GM23338 (cell line): Measurements from ENCODE around the gene EP400.

ENCODE experiments used
- CREB1 ChIP-seq: fragments of 250-450 bp; sonication (Bioruptor Pico); IDR thresholded peaks from 2 replicates; pipeline ENCODE4 v1.5.0; 2020; ENCODE audit warnings: low read depth, mild to moderate bottlenecking, moderate library complexity
- CTCF ChIP-seq, 2 experiments: fragments of 200-600 bp in 1 of 2; sonication (generic) in 1 of 2; conservative IDR thresholded peaks; 2 replicates each; pipeline versions ENCODE4 v1.5.1 to v1.6.1; 2016 to 2017; ENCODE audit warnings: antibody characterized with exemption in 2 of 2, low read depth in 2 of 2, mild to moderate bottlenecking in 2 of 2, moderate library complexity in 1 of 2
- EZH2 ChIP-seq: fragments of 200-600 bp; sonication (generic); IDR thresholded peaks from one replicate; pipeline ENCODE4 v1.8.0; 2017; ENCODE audit warnings: antibody characterized with exemption, mild to moderate bottlenecking, low read depth; ENCODE audit not compliant: unreplicated experiment
- EZH2phosphoT487 ChIP-seq: fragments of 200-600 bp; sonication (generic); IDR thresholded peaks from one replicate; pipeline ENCODE4 v1.8.1; 2018; ENCODE audit warnings: antibody characterized with exemption; ENCODE audit not compliant: unreplicated experiment
- JUNB ChIP-seq: IDR thresholded peaks from one replicate; pipeline ENCODE4 v1.6.1; 2016; ENCODE audit warnings: antibody characterized with exemption; ENCODE audit not compliant: unreplicated experiment
- NANOG ChIP-seq: IDR thresholded peaks from 2 replicates; pipeline ENCODE4 v1.6.1; 2016; ENCODE audit warnings: antibody characterized with exemption, borderline replicate concordance
- POLR2AphosphoS5 ChIP-seq: IDR thresholded peaks from 2 replicates; pipeline ENCODE4 v1.6.1; 2016; ENCODE audit warnings: antibody characterized with exemption, low read depth
- REST ChIP-seq: IDR thresholded peaks from one replicate; pipeline ENCODE4 v1.6.1; 2018; ENCODE audit warnings: antibody characterized with exemption; ENCODE audit not compliant: unreplicated experiment
- ZNF114 ChIP-seq: fragments of 250-450 bp; sonication (Bioruptor Pico); IDR thresholded peaks from 2 replicates; pipeline ENCODE4 v1.5.0; 2020; ENCODE audit warnings: mild to moderate bottlenecking, moderate library complexity
- ZNF331 ChIP-seq: fragments of 250-450 bp; sonication (Bioruptor Pico); IDR thresholded peaks from 2 replicates; pipeline ENCODE4 v1.5.0; 2020; ENCODE audit warnings: low read depth, mild to moderate bottlenecking, moderate library complexity
- ZNF462 ChIP-seq: fragments of 250-450 bp; sonication (Bioruptor Pico); IDR thresholded peaks from 2 replicates; pipeline ENCODE4 v1.5.0; 2020; ENCODE audit warnings: mild to moderate bottlenecking, moderate library complexity
- TF ChIP-seq, protein P1 (sequence below): IDR thresholded peaks from 2 replicates; pipeline ENCODE4 v1.6.1; 2016; ENCODE audit warnings: antibody characterized with exemption

DNA sequence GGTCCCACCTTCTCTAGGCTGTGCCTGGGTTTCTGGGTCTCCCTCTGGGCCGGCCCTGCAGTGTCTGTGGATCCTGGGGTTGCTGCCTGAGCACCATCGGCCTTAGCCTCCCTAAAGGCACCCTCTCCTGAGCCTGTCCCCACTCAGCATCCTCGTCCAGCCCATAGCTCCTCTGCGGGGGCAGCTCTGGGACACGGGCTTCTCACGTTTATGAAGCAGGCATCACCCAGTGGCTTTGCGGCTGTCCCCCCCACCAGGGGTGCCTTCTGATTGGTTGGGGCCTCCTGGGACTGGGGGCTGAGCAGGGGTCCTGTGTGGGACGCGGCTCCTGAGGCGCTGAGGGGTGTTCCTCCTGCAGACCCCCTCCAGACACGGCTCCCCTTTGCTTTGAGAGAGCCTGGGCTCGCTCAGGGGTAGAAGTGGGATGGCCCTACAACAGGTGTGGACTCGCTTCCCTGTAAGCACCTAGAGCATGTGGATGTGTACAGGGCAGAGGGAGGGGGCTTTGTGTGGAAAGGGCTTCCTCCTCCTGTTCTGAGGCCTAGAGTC, 44.6 kb upstream of the EP400 start:
- TF ChIP-seq CTCF (conservative IDR thresholded peaks at IDR 0.05; ENCODE audit: low read depth in 2 of 2) (no peak), EZH2 (no peak), CREB1 (CRISPR knock-in tag) (no peak), REST (no peak), POLR2AphosphoS5 (no peak), JUNB (no peak), EZH2phosphoT487 (no peak), NANOG (no peak), ZNF114 (CRISPR knock-in tag) (no peak), ZNF331 (CRISPR knock-in tag) (no peak), ZNF462 (CRISPR knock-in tag) (no peak)
- TF ChIP-seq, protein P1, sequence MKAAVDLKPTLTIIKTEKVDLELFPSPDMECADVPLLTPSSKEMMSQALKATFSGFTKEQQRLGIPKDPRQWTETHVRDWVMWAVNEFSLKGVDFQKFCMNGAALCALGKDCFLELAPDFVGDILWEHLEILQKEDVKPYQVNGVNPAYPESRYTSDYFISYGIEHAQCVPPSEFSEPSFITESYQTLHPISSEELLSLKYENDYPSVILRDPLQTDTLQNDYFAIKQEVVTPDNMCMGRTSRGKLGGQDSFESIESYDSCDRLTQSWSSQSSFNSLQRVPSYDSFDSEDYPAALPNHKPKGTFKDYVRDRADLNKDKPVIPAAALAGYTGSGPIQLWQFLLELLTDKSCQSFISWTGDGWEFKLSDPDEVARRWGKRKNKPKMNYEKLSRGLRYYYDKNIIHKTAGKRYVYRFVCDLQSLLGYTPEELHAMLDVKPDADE = no peak
